ENCODE measurements around the gene ASB6.
"Not testable (repeated sequence)": the region's sequence is repeated elsewhere in the genome, so short reads cannot be mapped to it uniquely, and the experiment has no call there.

The ASB6 gene

DNA sequence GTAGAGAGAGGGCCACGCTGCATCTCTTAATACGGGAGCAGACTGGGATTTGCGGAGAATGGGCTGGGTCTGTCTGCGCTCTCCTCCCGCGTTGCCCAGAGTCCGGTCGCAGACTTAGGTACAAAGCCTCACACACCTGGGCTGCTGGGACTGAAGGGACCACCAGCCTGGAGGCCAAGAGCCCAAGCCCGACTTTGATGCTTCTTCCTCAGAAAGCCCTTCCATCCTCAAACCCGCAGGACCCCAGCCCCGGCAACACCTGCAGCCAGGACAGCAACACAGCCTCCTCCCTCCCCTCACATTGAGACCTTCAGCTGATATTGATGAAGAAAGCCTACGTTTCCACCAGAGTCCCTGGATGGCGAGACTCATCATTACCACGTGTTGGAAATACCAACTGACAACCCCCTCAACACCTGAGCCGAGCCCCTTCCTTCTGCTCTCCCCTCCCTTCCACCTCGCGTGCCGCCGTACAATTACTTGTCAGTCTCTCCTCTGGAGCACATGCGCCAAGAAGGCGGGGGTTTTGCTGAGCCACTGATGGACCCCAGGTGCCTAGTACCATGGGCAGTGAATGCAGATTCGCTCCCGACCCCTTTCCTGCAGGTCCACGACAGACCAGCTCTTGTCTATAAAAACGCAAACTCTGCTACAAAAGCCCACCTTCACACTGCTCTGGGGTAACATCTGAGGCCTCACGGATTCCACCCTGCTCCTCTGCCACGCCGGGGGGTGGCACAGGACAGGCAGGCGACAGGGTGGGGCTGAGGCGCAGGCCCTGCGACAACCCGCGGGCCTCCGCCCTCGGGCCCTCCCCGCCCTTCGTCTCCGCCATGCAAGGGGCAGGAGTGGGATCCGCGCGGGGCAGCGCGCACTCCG, 841 bp downstream of the ASB6 start:
- DNase-seq, result no peak

DNA sequence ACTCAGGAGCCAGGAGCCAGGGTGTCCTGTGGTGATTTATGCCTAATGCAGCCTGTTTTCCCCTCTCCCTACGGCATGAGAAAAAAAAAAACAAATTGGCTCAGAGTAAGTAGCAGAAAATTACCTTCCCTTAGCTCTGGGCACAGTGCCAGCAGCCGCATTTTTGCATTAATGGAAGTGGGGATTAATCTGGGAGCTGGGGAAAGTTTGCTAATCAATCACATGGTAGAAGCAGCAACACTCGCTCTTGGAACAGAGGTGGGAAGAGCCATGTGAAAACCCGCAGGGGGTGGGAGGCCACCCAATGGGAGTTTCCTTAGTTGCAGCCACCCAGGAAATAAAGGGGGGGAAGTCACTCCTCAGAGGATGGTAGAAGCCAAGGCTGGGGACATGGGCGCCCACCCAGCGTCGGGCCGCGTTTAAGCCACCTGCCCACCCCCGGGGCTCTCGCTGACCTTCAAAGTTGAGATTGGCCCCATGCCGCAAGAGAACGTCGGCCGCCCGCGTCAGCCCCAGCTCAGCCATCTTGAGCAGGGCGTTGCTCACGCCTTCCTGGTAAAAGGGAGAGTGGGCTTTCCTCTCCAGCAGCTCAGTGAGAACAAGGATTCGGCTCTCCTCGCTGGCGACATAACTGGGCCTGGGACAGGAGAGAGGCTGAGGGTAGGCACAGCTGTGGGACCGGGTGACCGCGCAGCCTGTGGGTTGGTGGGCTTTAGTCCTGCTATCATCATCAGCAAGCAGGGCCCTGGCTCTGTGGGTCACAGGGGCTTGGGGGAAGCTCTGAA, 1.7 kb downstream of the ASB6 start:
- DNase-seq, result peak; percentile 95

DNA sequence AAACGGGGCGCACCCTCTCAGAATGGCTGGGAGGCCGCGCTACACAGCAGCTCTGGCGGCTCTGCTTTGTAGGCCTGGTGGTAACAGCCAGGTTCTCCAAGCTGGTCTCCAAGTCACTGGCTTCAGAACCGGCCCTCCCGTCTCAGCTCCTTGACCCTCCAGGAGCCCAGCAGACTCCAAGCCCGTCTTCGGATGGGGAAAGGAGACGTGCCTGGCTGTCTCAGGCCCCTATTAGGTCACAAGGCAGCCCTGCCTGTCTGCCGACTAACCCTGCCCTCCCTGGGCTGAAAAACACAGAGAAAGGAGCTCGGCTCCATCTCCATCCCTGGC, 2.2 kb downstream of the ASB6 start:
- no peak for DNase-seq

DNA sequence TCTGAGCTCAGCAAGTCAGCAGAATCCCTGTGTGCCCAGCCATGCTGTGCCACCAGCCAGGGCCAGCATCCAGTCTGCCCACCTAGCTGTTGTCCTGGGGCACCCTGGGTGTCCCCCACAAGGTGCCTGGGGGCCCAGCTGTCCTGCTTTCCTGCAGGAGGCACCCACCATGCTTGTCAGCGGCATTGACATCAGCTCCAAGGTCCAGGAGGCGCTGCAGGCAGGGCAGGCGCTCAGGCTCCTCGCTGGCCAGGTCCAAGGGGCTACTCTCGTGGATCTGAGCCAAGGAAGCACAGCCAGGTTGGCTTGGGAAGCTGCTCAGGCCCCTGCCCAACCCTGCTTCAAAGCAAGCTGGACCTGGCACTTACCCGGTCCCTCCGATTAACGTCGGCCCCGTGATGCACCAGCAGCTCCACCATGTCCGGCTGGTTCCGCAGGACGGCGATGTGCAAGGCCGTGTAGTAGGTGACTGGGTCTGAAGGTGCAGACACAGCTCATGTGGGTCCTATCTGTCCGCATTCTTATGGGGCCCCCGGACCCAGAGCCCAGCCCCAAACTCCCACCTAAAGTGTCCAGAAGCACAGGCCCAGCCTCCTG, 2.8 kb downstream of the ASB6 start:
- DNase-seq, result no peak

DNA sequence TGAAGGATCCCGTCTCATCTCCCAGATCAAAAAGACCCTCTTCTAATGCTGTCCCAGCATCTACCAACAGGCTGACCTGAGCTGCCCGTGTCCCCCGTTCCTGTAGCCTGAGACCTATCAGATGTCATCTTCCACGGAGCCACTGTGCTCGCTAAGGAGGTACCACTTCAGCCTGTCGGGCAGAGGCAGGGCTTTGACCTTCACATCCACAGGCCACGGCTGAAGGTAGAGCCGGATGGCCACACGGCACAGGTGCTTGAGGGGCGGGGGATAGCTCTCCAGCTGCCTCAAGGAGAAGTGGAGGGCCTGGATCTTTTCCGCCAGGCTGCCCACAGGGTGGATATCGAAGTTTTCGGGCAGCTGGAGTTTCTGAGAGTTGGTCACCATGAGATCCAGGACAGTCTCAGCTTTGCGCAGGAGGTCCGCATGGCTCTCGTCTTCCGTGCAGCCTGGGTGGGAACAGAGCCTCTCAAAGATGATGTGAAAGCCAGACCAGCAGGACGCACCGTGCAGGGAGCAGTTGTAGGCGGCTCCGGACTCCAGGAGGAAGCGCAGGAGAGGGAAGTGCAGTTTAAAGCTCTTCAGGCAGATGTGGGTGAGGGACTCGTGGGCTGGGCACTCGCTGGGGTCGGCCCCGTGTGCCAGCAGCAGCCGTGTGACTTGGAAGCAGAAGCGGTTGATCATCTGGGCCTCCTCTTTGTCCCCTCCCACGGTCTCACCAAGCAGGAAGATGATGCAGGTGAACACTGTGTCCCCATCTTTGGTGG, 4.1 kb downstream of the ASB6 start:
- DNase-seq, result no peak

DNA sequence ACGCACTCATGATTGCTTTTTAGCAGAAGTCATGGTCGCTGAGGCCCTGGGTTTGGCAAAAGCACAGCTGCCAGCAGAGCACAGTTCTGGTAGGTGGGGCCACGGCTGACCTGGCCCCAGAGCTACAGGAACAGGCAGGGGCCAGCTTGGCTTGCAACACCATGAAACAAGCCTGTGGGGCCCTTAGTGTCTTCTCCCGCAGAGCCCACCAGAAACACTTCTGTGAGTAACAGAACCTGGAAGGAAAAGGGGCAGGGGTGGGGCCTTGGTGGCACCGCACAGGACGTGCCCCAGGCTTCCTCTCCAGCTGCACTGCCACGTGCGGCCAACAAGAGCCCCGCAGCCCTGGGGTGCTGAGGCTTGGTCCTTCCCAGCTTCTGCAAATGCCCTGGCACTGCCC, 4.8 kb downstream of the ASB6 start:
- no peak for DNase-seq

DNA sequence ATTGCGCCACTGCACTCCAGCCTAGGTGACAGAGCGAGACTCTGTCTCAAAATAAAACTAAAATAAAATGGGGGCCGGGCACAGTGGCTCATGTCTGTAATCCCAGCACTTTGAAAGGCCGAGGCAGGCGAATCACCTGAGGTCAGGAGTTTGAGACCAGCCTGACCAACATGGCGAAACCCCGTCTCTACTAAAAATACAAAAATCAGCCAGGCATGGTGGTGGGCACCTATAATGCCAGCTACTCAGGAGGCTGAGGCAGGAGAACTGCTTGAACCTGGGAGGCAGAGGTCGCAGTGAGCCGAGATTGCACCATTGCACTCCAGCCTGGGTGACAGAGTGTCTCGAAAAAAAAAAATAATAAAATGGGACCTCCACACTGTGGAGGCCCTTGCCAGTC, 5.6 kb downstream of the ASB6 start:
- DNase-seq, result not testable (repeated sequence)

DNA sequence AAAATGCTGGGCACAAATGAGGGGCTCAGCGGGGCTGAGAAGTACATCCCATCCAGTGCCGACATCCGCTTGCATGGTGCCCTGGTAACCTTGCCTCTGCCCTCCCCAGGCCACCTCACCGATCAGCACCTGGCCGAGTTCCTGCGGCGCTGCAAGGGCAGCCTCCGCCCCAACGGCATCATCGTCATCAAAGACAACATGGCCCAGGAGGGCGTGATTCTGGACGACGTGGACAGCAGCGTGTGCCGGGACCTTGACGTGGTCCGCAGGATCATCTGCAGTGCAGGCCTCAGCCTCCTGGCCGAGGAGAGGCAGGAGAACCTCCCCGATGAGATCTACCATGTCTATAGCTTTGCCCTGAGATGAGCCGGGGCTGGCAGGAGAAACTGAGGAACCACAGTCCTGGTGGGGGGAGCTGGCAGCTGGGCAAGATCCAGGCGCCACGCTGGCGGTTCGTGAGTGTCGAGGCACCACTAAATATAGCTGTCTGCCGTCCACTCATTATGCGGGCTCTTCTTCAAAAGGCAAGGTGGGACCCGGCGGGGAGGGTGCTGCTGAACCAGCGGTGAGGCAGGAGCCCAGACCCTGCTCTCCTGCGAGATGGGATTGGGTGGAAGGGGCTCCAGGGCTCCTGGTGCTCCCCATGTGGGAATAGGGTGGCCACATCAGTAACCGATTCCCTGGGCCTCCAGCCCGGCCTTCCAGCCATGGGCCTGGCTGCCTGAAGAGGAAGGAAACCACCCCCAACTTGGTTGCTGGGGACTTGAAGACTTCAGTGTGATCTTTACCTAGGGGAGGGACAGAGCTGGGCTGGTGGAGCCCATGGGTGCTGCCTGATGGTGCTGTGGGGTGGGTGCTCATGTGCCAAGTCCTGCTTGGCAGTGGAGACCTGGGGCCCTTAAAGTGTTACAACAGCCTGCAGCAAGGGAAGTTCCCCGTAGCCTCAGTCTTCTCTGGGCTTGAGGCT, 6.6 kb downstream of the ASB6 start:
- no peak for DNase-seq

DNA sequence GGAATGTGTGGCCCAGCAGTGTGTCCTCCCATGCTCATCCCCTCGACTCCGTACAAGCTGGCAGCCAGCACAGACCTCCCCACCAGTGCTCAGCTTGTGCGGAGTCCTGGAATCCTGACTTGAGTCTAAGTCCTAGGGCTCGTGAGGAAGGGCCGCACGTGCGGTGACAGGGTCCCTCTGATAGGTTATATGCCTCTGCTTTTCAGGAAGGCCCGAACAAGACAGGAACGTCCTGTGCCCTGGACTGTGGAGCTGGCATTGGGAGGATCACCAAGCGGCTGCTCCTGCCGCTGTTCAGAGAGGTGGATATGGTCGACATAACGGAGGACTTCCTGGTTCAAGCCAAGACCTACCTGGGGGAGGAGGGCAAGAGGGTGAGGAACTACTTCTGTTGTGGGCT, 8.1 kb downstream of the ASB6 start:
- DNase-seq, result no peak

DNA sequence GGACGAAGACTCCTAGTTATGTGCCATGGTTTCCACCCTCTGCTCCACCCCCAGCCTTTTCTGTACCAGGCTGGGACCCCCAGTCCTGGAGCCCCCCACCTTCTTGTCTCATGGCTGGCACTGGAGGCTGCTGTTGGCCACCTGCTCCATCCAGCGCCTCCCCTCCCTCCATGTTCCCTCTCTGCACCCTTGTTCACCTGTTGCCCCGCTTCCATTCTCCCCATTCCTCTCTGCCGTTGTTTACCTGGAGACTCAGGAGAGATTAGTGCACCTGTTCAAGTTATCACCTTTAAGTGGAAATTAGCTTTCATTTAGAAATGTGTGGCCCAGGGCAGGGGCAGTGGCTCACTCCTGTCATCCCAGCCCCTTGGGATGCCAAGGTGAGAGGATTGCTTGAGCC, 8.7 kb downstream of the ASB6 start:
- DNase-seq, result no peak

DNA sequence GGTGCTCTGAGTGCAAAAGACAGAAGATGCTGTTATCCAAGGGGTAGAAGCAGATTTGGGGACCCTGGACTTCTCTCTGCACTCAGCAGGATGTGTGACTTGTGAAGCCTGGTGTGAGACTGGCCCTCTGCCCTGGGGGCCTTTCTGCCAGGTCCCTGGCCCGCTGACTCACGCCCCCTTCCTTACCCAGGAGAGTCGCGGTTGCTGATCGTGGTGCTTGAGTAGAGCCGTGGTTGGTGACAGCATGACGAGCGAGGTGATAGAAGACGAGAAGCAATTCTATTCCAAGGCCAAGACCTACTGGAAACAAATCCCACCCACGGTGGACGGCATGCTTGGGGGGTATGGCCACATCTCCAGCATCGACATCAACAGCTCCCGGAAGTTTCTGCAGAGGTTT, 9.5 kb downstream of the ASB6 start:
- no peak for DNase-seq

DNA sequence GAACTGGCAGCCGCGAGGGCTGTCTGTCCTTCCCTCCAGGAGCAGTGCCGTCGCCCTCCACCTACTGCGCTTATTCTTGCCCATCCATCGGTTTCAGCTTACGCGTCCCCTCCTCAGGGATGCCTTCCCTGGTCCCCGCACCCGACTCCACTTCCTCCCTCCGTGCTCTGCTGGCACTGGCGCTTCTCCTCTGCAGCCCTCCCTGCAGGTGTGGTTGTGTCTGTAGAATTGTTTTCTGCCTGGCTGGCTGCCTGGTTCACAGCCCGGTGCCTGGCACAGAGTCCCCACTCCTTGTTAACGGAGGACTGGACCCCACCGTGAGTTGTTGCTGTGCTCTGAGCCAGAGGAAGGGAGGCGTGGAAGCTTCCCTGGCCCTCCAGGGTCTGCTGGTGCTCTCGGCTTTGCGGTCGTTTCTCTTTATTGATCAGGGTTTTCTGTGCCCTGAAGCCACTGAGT, 10.2 kb downstream of the ASB6 start:
- DNase-seq, result no peak

DNA sequence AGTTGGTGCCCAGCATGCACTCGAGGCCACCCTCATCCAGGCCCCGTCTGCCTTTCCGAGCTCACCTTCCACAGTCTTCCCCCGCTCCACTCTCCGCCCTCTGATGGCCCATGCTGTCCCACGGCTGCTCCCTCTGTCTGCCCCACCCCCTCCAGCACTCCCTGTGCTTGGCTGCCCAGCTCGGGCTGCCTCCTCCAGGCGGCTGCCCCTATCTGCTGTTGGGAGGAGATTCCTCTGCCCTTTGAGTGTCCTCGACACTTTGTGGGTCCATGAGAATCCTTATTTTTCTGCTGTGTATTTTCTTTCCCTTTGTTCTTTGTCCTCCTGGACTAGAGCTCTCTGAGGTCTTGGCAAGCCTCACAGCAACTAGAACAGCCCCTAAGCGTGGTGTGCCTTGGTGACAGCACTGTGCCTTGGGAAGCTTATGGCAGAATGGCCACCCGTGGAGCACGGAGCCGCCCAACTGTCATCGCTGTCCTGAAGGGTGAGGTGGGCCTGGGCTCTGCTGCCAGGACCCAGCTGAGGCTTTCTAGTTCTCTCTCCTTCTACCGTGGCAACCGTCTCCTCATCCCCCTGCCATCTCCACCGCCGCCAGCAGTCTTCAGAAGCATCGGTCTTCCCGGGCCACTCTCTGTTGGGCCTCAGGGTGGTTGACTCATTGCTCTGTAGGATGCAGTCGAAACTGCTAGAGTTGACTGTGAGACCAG, 10.8 kb downstream of the ASB6 start:
- no peak for DNase-seq

DNA sequence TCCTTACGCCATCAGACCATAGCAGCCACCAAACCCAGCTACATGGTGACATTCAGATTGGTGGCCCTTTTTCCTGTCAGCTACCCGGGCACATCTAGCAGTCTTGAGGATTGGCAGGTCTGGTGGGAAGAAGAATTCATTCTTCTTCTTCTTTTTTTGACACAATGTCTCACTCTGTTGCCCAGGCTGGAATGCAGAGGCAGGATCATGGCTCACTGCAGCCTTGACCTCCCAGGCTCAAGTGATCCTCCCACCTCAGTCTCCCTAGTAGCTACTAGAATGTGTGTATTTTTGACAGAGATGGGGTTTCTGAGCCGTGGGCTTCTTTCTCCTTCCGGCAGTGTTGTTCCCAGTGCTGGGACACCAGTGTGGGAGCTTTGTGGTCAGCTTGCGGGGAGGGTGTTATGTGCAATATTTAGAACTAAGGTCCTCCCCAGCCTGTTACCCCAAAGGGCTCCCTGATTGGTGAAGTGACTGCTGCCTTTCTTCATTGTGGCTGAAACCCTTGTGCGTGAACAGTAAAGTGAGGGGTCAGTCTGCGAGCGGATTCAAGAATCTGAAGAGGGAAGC, 12.6 kb downstream of the ASB6 start:
- no peak for DNase-seq

DNA sequence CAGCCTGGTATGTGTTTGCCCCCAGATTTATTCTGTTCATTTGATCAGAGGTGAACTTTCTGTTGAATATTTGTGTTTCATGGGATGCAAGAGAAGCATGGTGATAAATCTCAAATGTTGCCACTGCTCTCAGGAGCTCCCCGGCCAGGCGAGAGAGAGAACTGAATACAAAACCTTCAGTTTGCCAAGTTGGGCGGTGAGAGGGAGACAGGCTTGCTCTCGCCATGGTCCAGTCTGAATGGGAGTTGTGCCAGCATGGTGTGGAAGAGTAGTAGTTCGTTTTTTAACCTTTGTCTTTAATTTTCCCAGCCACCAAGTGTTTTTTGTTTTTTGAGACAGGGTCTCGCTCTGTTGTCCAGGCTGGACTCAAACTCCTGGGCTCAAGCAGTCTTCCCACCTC, 13.2 kb downstream of the ASB6 start:
- no peak for DNase-seq

DNA sequence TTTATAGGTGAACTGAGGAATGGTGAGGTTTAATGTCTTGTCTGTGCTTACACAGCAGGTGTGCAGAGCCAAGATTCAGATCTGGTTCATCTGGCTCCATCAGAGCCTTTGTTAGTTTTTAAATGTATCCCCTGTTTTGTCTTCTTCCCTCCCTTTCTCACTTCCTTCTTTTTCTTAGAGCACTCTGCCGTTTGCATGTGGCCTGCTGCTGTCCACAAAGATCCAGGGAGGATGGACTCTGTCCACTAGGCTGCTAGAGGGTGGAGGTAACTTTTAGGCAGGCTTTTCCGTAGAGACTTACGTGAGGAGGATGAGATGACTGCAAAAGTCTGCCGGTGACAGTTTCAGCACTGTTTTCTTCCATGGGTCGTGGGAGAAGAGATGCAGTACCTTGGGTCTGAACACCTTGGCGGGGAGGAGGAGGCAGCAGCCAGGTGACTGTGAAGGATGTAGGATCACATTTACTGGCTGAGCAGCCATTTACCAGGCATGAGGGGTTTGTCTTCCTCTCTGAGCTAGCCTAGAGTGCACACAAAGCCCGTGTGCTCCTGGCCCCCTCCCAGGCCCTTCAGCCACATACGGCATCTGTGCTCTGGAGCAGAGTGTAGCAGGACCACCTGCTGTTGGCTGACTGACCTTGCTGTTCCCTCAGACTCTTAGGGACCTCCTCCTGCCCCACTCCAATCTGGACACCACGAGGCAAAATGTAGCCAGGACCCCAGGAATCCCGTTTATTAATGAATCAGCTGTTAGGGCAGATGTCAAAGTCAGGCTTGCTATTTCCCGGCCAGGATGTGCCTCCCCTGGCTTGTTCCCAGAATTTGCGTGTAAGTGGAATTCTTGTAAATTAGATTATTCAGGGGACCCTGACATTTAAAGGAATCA, 14.2 kb downstream of the ASB6 start:
- no peak for DNase-seq

DNA sequence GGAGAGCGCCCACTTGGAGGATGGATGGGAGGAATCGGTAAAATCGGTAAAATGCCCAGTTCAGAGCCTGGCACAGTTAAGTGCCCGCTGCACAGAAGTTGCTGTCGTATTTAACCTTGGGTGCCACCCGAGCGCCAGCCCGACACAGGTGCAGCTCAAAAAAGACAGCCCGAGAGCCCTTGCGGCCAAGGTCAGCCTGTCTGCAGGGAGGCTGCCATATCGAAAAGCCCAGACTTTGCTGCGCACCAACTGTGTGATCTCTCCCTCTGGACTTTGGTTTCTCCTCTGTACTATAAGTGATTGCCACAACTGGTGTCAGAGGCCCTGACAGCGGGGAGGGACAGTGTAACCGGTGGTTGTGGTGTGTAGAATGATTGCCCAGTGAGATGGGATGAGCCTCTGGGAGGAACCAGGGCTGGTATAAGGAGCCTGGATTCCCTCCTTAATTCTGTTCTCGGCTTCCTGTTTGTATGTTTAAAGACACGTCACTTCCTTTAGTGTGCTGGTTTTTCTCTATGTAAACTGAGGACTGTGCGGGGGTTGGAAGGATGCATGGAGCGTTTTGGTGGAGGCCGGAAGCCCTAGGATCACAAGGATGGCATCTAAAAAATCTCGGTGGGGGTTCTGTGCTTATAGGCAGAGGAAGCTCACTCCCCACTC, 15.2 kb downstream of the ASB6 start:
- no peak for DNase-seq

DNA sequence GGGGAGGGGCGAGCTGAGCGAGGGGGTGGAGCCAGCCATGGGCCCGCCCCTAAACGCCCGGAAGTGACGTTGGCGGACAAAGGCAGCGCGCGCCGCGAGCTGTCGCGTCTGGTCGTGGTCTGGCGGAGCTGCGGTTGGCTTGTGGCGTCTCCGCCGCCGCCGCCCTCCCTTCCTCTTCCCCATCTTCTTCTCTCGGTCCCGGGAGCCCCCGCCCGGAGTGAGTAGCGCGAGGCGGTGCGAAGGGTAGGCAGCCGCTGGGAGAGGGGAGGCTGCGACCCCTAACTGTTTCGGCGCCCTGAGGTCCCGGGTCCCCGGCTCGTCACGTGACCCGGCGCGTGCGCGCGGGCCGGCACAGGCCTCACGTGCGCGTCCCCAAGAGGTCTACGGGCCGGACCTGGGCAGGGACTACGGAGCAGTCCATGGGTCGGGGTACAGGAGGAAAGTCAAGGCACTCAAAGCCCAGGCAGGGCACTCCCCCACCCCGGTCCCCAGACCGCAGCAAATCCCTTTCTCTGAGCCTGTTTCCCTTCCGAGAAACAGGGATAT, 15.8 kb downstream of the ASB6 start, which contains the start of gene NTMT1:
Gene NTMT1 (plus strand): TSS at position 85 of the 546 bp plus-strand sequence. CDS start 6,541 bp downstream, outside the sequence.
- peak; percentile 53 for DNase-seq

DNA sequence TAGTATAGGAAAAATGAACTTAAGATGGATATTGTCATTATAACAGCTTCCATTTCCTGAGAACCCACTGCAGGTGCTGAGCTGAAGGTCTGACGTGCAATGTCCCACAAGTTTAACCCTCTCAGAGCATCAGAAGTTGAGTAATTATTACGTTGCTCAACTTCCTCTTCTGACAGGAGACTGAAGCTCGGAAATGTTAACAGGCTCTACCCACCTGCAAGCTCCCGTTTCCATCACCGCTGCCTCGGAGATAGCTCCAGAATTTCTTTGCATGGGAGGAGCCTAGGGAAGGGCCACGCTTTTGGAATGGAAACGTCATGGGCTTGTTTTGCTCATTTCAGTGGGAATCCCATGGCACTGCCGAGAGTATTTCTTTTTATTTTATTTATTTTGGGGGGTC, 17.0 kb downstream of the ASB6 start:
- no peak for DNase-seq
